DND-41 (cell line): ENCODE measurements around the gene LDHA.

Experiments used
- ATAC-seq: fragments of 200-7000 bp; cut with Tn5 transposase; 3 replicates; pipeline ENCODE4 v1.9.1; 2021; ENCODE audit warnings: low read depth; ENCODE audit not compliant: insufficient read depth
- DNase-seq: peaks from one replicate; pipeline ENCODE4 v3.0.0-alpha.2; 2020
- H2AFZ ChIP-seq: 2 replicates; pipeline ENCODE4 v1.6.0; 2012; ENCODE audit warnings: low read depth, low read length
- H3K27ac ChIP-seq: 2 replicates; pipeline ENCODE4 v1.5.1; 2012; ENCODE audit warnings: low read length, inconsistent platforms
- H3K27me3 ChIP-seq: fragments of 200-600 bp; sonication (generic); 2 replicates; pipeline ENCODE4 v1.6.0; 2012; ENCODE audit warnings: low read length, mild to moderate bottlenecking, inconsistent platforms; ENCODE audit not compliant: insufficient read depth, poor library complexity
- H3K36me3 ChIP-seq: 2 replicates; pipeline ENCODE4 v1.5.1; 2012; ENCODE audit warnings: low read length, inconsistent platforms; ENCODE audit not compliant: insufficient read depth
- H3K4me1 ChIP-seq: 2 replicates; pipeline ENCODE4 v1.5.1; 2012; ENCODE audit warnings: mild to moderate bottlenecking, low read length; ENCODE audit not compliant: insufficient read depth
- H3K4me2 ChIP-seq: 2 replicates; pipeline ENCODE4 v1.6.0; 2012; ENCODE audit warnings: mild to moderate bottlenecking, moderate library complexity, low read length, inconsistent platforms; ENCODE audit not compliant: insufficient read depth
- H3K4me3 ChIP-seq, 2 experiments: fragments of 200-600 bp in 1 of 2; shearing (Covaris generic) in 1 of 2; 2 replicates each; pipeline ENCODE4 v1.5.1; 2012 to 2016; ENCODE audit warnings: inconsistent platforms in 2 of 2, low read length in 2 of 2, mild to moderate bottlenecking in 2 of 2, low read depth in 1 of 2, moderate library complexity in 1 of 2
- H3K79me2 ChIP-seq: 2 replicates; pipeline ENCODE4 v1.6.0; 2012; ENCODE audit warnings: low read length, inconsistent platforms; ENCODE audit not compliant: insufficient read depth
- H3K9ac ChIP-seq: 2 replicates; pipeline ENCODE4 v1.6.0; 2012; ENCODE audit warnings: low read depth, mild to moderate bottlenecking, inconsistent platforms, low read length, moderate library complexity
- H3K9me3 ChIP-seq: 2 replicates; pipeline ENCODE4 v1.5.1; 2012; ENCODE audit warnings: low read length, moderate library complexity, mild to moderate bottlenecking, inconsistent platforms; ENCODE audit not compliant: insufficient read depth, severe bottlenecking
- H4K20me1 ChIP-seq: 2 replicates; pipeline ENCODE4 v1.6.0; 2012; ENCODE audit warnings: low read length; ENCODE audit not compliant: insufficient read depth
- CTCF ChIP-seq: IDR thresholded peaks from 2 replicates; pipeline ENCODE4 v1.5.1; 2012; ENCODE audit warnings: borderline replicate concordance, low read length, moderate library complexity, mild to moderate bottlenecking; ENCODE audit not compliant: poor library complexity, severe bottlenecking; ENCODE audit errors: extremely low read depth
- EZH2 ChIP-seq: IDR thresholded peaks from 3 replicates; pipeline ENCODE4 v1.6.1; 2012; ENCODE audit warnings: borderline replicate concordance, low read depth, mild to moderate bottlenecking, moderate library complexity, low read length, inconsistent platforms; ENCODE audit not compliant: severe bottlenecking

The LDHA gene

GRCh38 chr11:18438691-18439090 is 44.3 kb downstream of the LDHA start:
- H3K27ac ChIP-seq = no peak overlapping the region
- H3K4me2 ChIP-seq = no peak overlapping the region
- H3K9me3 ChIP-seq = peaks cover 6% of the 10 kb centered on the region
- H3K36me3 ChIP-seq = no peaks in the 10 kb centered on the region
- H3K9ac ChIP-seq = no peak overlapping the region
- no peak for TF ChIP-seq CTCF
- TF ChIP-seq EZH2 = no peak
- DNase-seq (no peak), ATAC-seq (no peak)
- no peaks in the 10 kb centered on the region for H3K4me1 ChIP-seq
- no peak overlapping the region for H3K4me3 ChIP-seq
- no peaks in the 10 kb centered on the region for H4K20me1 ChIP-seq
- no peaks in the 10 kb centered on the region for H3K79me2 ChIP-seq
- H2AFZ ChIP-seq = no peak overlapping the region
- no peaks in the 10 kb centered on the region for H3K27me3 ChIP-seq

GRCh38 chr11:18449251-18449650 is 54.9 kb downstream of the LDHA start:
- Histone ChIP-seq H3K27me3 (peaks cover 3% of the 10 kb centered on the region), H3K27ac (no peak overlapping the region), H3K9ac (no peak overlapping the region), H3K4me1 (no peaks in the 10 kb centered on the region), H3K9me3 (no peaks in the 10 kb centered on the region), H3K4me2 (no peak overlapping the region), H3K36me3 (no peaks in the 10 kb centered on the region), H3K4me3 (no peak overlapping the region), H3K79me2 (no peaks in the 10 kb centered on the region), H4K20me1 (no peaks in the 10 kb centered on the region), H2AFZ (no peak overlapping the region)
- ATAC-seq = no peak
- no peak for DNase-seq
- no peak for TF ChIP-seq CTCF
- no peak for TF ChIP-seq EZH2

GRCh38 chr11:18452927-18453326 is 58.6 kb downstream of the LDHA start:
- Histone ChIP-seq H3K4me3 (no peak overlapping the region), H2AFZ (no peak overlapping the region)

More at GRCh38 chr11:18452927-18453326, 58.6 kb downstream of the LDHA start:
- no peak for ATAC-seq
- Histone ChIP-seq H4K20me1 (no peaks in the 10 kb centered on the region), H3K4me2 (no peak overlapping the region), H3K9me3 (no peaks in the 10 kb centered on the region), H3K9ac (no peak overlapping the region), H3K27me3 (peaks cover 3% of the 10 kb centered on the region), H3K36me3 (no peaks in the 10 kb centered on the region), H3K27ac (no peak overlapping the region), H3K4me1 (no peaks in the 10 kb centered on the region), H3K79me2 (no peaks in the 10 kb centered on the region)
- TF ChIP-seq EZH2 = no peak
- TF ChIP-seq CTCF = no peak
- DNase-seq = no peak
